SK-N-SH treated with all-trans-retinoic acid at 6 μM for 48 hours (cell line): ENCODE results near the gene UBE3C.

Experiments used
- ATAC-seq: fragments of 200-7000 bp; cut with Tn5 transposase; 3 replicates; pipeline ENCODE4 v1.9.1; 2020; ENCODE audit warnings: mild to moderate bottlenecking, moderate library complexity
- ARNTL ChIP-seq: fragments of 450-650 bp; formaldehyde crosslinking; IDR thresholded peaks from 2 replicates; pipeline ENCODE4 v1.5.0; 2020; ENCODE audit warnings: low read depth, mild to moderate bottlenecking, moderate library complexity, borderline replicate concordance
- CSDC2 ChIP-seq: fragments of 250-450 bp; sonication (Bioruptor Pico); IDR thresholded peaks from 2 replicates; pipeline ENCODE4 v1.5.0; 2020; ENCODE audit warnings: mild to moderate bottlenecking, moderate library complexity
- CSRNP3 ChIP-seq: fragments of 250-450 bp; sonication (Bioruptor Pico); IDR thresholded peaks from 2 replicates; pipeline ENCODE4 v1.5.1; 2021; ENCODE audit warnings: mild to moderate bottlenecking, moderate library complexity
- ESRRG ChIP-seq: fragments of 250-450 bp; sonication (Bioruptor Pico); IDR thresholded peaks from 2 replicates; pipeline ENCODE4 v1.6.1; 2021; ENCODE audit warnings: mild to moderate bottlenecking
- GLIS3 ChIP-seq: fragments of 250-450 bp; sonication (Bioruptor Pico); IDR thresholded peaks from 2 replicates; pipeline ENCODE4 v1.5.0; 2020; ENCODE audit warnings: mild to moderate bottlenecking, moderate library complexity
- ISL1 ChIP-seq: fragments of 250-450 bp; sonication (Bioruptor Pico); IDR thresholded peaks from 2 replicates; pipeline ENCODE4 v2.1.2; 2022; ENCODE audit warnings: mild to moderate bottlenecking, moderate library complexity
- PATZ1 ChIP-seq: fragments of 250-450 bp; sonication (Bioruptor Pico); IDR thresholded peaks from 2 replicates; pipeline ENCODE4 v1.8.0; 2020; ENCODE audit warnings: mild to moderate bottlenecking, moderate library complexity, borderline replicate concordance
- RARB ChIP-seq: fragments of 250-450 bp; sonication (Bioruptor Pico); IDR thresholded peaks from 2 replicates; pipeline ENCODE4 v1.8.0; 2021; ENCODE audit warnings: mild to moderate bottlenecking, moderate library complexity
- SNAI2 ChIP-seq: fragments of 250-450 bp; sonication (Bioruptor Pico); IDR thresholded peaks from 2 replicates; pipeline ENCODE4 v1.5.0; 2020; ENCODE audit warnings: mild to moderate bottlenecking, moderate library complexity
- TCF4 ChIP-seq: fragments of 250-450 bp; sonication (Bioruptor Pico); IDR thresholded peaks from 2 replicates; pipeline ENCODE4 v1.8.0; 2021; ENCODE audit warnings: mild to moderate bottlenecking, moderate library complexity, borderline replicate concordance
- TOX ChIP-seq: fragments of 250-450 bp; sonication (Bioruptor Pico); IDR thresholded peaks from 2 replicates; pipeline ENCODE4 v1.8.0; 2021; ENCODE audit warnings: mild to moderate bottlenecking, moderate library complexity, borderline replicate concordance
- TSHZ2 ChIP-seq: fragments of 250-450 bp; sonication (Bioruptor Pico); IDR thresholded peaks from 2 replicates; pipeline ENCODE4 v1.5.0; 2020; ENCODE audit warnings: mild to moderate bottlenecking, moderate library complexity
- ZFP3 ChIP-seq: fragments of 250-450 bp; sonication (Bioruptor Pico); IDR thresholded peaks from 2 replicates; pipeline ENCODE4 v1.5.0; 2020; ENCODE audit warnings: mild to moderate bottlenecking, moderate library complexity
- ZNF565 ChIP-seq: fragments of 450-650 bp; formaldehyde crosslinking; conservative IDR thresholded peaks from 2 replicates; pipeline ENCODE4 v1.5.0; 2020; ENCODE audit warnings: low read depth, mild to moderate bottlenecking, moderate library complexity
- ZNF70 ChIP-seq: fragments of 450-650 bp; formaldehyde crosslinking; IDR thresholded peaks from 2 replicates; pipeline ENCODE4 v1.5.0; 2020; ENCODE audit warnings: mild to moderate bottlenecking, moderate library complexity
- ZNF8 ChIP-seq: fragments of 450-650 bp; formaldehyde crosslinking; IDR thresholded peaks from 2 replicates; pipeline ENCODE4 v1.5.0; 2020; ENCODE audit warnings: mild to moderate bottlenecking, moderate library complexity

UBE3C gene

GRCh38 chr7:157233677-157234076, 95.0 kb downstream of the UBE3C start:
- TF ChIP-seq ESRRG (CRISPR knock-in tag) (no peak), PATZ1 (CRISPR knock-in tag) (no peak), CSRNP3 (CRISPR knock-in tag) (no peak), TCF4 (CRISPR knock-in tag) (no peak), ZNF70 (CRISPR knock-in tag) (no peak), CSDC2 (CRISPR knock-in tag) (no peak), GLIS3 (CRISPR knock-in tag) (no peak), SNAI2 (CRISPR knock-in tag) (no peak), ZFP3 (no peak), RARB (no peak), TOX (CRISPR knock-in tag) (no peak), ARNTL (CRISPR knock-in tag) (no peak)
- ATAC-seq, result no peak

- peak; percentile 76 for ATAC-seq
- no peak for TF ChIP-seq PATZ1 (CRISPR knock-in tag)
- no peak for TF ChIP-seq GLIS3 (CRISPR knock-in tag)
- TF ChIP-seq TCF4 (CRISPR knock-in tag), result peak; percentile 32; the same call in 1 of the 2 replicates
- TF ChIP-seq, all 23 proteins: peak for 1
These were observed 95.5 kb downstream of the UBE3C start for GRCh38 chr7:157234271-157234670.

GRCh38 chr7:157235357-157236333, 96.9 kb downstream of the UBE3C start:
- ATAC-seq, result peak; percentile 82
- no peak for TF ChIP-seq CSRNP3 (CRISPR knock-in tag)
- TF ChIP-seq ZNF565 (CRISPR knock-in tag), result no peak
- TF ChIP-seq ISL1 (CRISPR knock-in tag), result 0 out of 2 replicates have a peak, but pooled peaks have one; percentile 11
- TF ChIP-seq TSHZ2 (CRISPR knock-in tag), result no peak

GRCh38 chr7:157238087-157238486, 99.4 kb downstream of the UBE3C start:
- ATAC-seq, result peak; percentile 33; the same call in 2 of the 3 replicates
- TF ChIP-seq ZNF8 (CRISPR knock-in tag) (no peak), TCF4 (CRISPR knock-in tag) (no peak), ZFP3 (no peak), SNAI2 (CRISPR knock-in tag) (no peak), TOX (CRISPR knock-in tag) (no peak)
